OCI-LY1 (cell line): Measurements from ENCODE around the gene FBL.

Experiments used
- H2AFZ ChIP-seq: fragments of 200-600 bp; sonication (generic), shearing (Covaris generic); 2 replicates; pipeline ENCODE4 v1.6.0; 2014; ENCODE audit warnings: antibody characterized with exemption, mild to moderate bottlenecking, low read length
- H3F3A ChIP-seq: fragments of 200-600 bp; sonication (generic), shearing (Covaris generic); 2 replicates; pipeline ENCODE4 v1.6.0; 2014; ENCODE audit warnings: mild to moderate bottlenecking, antibody characterized with exemption, low read length, moderate library complexity; ENCODE audit not compliant: insufficient read depth
- H3K27ac ChIP-seq: fragments of 200-600 bp; sonication (generic); 2 replicates; pipeline ENCODE4 v1.5.1; 2014; ENCODE audit warnings: low read length, mixed run types, mild to moderate bottlenecking, low read depth; ENCODE audit not compliant: poor library complexity, severe bottlenecking
- H3K27me3 ChIP-seq: fragments of 200-600 bp; sonication (generic); 2 replicates; pipeline ENCODE4 v1.6.0; 2014; ENCODE audit warnings: antibody characterized with exemption, mild to moderate bottlenecking, low read length, moderate library complexity; ENCODE audit not compliant: insufficient read depth
- H3K36me3 ChIP-seq: fragments of 200-600 bp; sonication (generic); 2 replicates; pipeline ENCODE4 v1.6.1; 2014; ENCODE audit warnings: mild to moderate bottlenecking, antibody characterized with exemption, low read length, moderate library complexity, mixed read lengths; ENCODE audit not compliant: insufficient read depth
- H3K4me1 ChIP-seq: fragments of 200-600 bp; sonication (generic); 2 replicates; pipeline ENCODE4 v1.5.1; 2014; ENCODE audit warnings: mild to moderate bottlenecking, low read length, moderate library complexity; ENCODE audit not compliant: insufficient read depth, severe bottlenecking
- H3K4me2 ChIP-seq: fragments of 200-600 bp; sonication (generic), shearing (Covaris generic); 2 replicates; pipeline ENCODE4 v1.6.1; 2014; ENCODE audit warnings: low read length
- H3K4me3 ChIP-seq: fragments of 200-600 bp; sonication (generic); 2 replicates; pipeline ENCODE4 v1.5.1; 2014; ENCODE audit warnings: low read length, low read depth, mild to moderate bottlenecking, mixed read lengths; ENCODE audit not compliant: poor library complexity, severe bottlenecking
- H3K79me2 ChIP-seq: fragments of 200-600 bp; shearing (Covaris generic); 2 replicates; pipeline ENCODE4 v1.6.1; 2016; ENCODE audit warnings: mixed run types, low read length, mixed read lengths; ENCODE audit not compliant: insufficient read depth
- H3K9ac ChIP-seq: fragments of 200-600 bp; sonication (generic), shearing (Covaris generic); 2 replicates; pipeline ENCODE4 v1.6.1; 2014; ENCODE audit warnings: mild to moderate bottlenecking, low read length, mixed read lengths
- H3K9me2 ChIP-seq: fragments of 200-600 bp; sonication (generic), shearing (Covaris generic); 2 replicates; pipeline ENCODE4 v1.6.1; 2014; ENCODE audit warnings: low read depth, mild to moderate bottlenecking, low read length, mixed read lengths
- H3K9me3 ChIP-seq: fragments of 200-600 bp; shearing (Covaris generic); 2 replicates; pipeline ENCODE4 v1.6.1; 2014; ENCODE audit warnings: low read length, mixed read lengths
- H4K20me1 ChIP-seq: fragments of 200-600 bp; sonication (generic), shearing (Covaris generic); 2 replicates; pipeline ENCODE4 v1.6.0; 2016; ENCODE audit warnings: mild to moderate bottlenecking, low read length; ENCODE audit not compliant: insufficient read depth
- EZH2 ChIP-seq: fragments of 200-600 bp; sonication (generic), shearing (Covaris generic); IDR thresholded peaks from 2 replicates; pipeline ENCODE4 v1.8.0; 2017; ENCODE audit warnings: borderline replicate concordance, mixed run types, mild to moderate bottlenecking, antibody characterized with exemption, low read length, moderate library complexity, mixed read lengths
- TF ChIP-seq, protein P1 (sequence below): fragments of 200-600 bp; sonication (generic), shearing (Covaris generic); IDR thresholded peaks from 2 replicates; pipeline ENCODE4 v1.5.1; 2017; ENCODE audit warnings: mild to moderate bottlenecking, antibody characterized with exemption, low read length, moderate library complexity, mixed read lengths

The FBL gene

DNA sequence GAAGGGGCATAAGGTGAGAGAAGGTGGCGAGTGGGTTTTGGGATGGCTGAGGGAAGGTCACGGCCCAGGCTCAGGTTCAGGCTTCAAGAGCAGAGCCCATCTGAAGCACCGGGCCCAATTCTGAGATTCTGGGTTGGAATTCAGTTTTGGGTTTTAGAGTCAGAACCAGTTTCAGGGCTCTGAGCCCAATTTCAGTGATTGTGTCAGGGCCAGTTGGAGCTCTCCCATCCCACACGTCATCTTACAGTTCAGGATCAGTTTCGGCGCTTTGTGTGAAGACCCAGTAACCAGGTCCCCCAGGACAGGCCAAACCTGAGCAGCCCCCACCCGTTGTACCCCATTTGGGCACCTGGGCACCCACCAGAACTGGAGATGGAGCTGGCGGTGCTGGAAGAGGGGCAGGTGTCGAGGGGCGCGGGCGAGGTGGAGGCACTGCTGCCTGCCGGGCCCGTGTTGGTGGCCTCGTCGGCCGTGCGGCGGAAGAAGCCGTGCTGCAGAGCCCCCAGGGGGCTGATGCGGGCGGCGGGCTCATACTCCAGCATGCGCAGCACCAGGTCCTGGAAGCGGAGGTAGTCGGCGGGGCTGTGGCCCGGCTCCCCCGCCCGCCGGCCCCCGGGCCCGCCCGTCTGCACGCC is 19.8 kb downstream of the FBL start:
- Histone ChIP-seq H4K20me1 (no peaks in the 10 kb centered on the region), H3K36me3 (peaks cover 61% of the 10 kb centered on the region), H3K4me1 (peaks cover 7% of the 10 kb centered on the region), H3K4me3 (no peak overlapping the region), H2AFZ (no peak overlapping the region), H3K9ac (no peak overlapping the region), H3K4me2 (no peak overlapping the region), H3K9me2 (no peaks in the 10 kb centered on the region), H3K27me3 (no peaks in the 10 kb centered on the region), H3K79me2 (no peaks in the 10 kb centered on the region), H3K27ac (no peak overlapping the region), H3F3A (no peaks in the 10 kb centered on the region), H3K9me3 (no peaks in the 10 kb centered on the region)
- TF ChIP-seq, protein P1, sequence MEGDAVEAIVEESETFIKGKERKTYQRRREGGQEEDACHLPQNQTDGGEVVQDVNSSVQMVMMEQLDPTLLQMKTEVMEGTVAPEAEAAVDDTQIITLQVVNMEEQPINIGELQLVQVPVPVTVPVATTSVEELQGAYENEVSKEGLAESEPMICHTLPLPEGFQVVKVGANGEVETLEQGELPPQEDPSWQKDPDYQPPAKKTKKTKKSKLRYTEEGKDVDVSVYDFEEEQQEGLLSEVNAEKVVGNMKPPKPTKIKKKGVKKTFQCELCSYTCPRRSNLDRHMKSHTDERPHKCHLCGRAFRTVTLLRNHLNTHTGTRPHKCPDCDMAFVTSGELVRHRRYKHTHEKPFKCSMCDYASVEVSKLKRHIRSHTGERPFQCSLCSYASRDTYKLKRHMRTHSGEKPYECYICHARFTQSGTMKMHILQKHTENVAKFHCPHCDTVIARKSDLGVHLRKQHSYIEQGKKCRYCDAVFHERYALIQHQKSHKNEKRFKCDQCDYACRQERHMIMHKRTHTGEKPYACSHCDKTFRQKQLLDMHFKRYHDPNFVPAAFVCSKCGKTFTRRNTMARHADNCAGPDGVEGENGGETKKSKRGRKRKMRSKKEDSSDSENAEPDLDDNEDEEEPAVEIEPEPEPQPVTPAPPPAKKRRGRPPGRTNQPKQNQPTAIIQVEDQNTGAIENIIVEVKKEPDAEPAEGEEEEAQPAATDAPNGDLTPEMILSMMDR = no peak
- no peak for TF ChIP-seq EZH2

DNA sequence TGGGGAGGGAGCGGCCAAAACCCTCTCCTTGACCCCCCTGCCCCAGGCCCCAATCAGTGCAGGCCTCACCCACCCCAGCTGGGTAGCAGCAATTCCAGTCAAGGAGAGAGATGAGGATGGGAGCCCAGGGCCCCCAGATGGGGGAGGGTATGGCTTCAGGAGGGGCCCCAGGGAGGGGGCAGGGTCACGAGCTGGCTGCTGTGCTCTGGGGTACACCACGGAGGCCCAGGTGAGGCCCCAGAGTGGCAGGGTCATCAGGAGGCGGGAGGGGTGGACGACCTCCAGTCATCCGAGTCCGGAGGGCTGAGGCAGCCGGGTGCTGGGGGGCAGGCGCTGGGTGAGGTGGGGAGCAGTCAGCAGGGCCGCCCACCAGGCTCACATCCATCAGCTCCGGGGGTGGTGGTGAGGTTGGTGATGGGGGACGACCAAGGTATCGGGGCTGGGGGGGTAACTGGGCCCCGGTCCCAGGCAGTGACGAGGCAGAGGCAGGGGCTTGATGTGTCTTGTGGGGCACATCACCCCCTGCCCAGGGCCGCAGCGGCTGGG is 20.6 kb downstream of the FBL start:
- Histone ChIP-seq H3K4me3 (no peak overlapping the region), H3F3A (no peaks in the 10 kb centered on the region), H3K4me2 (no peak overlapping the region), H3K4me1 (peaks cover 7% of the 10 kb centered on the region), H2AFZ (no peak overlapping the region), H3K27ac (no peak overlapping the region), H3K36me3 (peaks cover 53% of the 10 kb centered on the region), H3K9ac (no peak overlapping the region), H3K9me2 (no peaks in the 10 kb centered on the region), H4K20me1 (no peaks in the 10 kb centered on the region), H3K79me2 (no peaks in the 10 kb centered on the region), H3K27me3 (no peaks in the 10 kb centered on the region), H3K9me3 (no peaks in the 10 kb centered on the region)
- TF ChIP-seq, protein P1 = no peak
- TF ChIP-seq EZH2 = no peak

DNA sequence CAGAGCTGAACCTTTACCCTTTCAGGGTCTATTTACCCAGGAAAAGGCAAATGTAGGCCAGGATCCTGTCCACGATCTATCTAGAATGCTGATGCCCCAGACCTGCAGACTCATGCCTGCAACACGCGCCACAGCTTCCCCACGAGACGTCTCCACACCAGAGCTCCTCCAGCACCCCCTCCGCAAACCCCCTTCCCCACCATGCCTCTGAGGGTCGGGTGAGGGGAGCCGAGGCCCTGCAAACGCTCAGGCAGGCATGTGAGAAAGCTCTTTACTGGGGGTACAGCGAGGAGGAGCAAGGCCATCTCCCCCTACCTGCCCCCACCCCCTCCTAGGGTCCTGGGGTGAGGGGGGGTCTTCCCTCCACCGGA is 21.1 kb downstream of the FBL start:
- Histone ChIP-seq H3K27me3 (no peaks in the 10 kb centered on the region), H3F3A (no peaks in the 10 kb centered on the region), H3K9me3 (no peaks in the 10 kb centered on the region), H3K4me1 (peaks cover 7% of the 10 kb centered on the region), H2AFZ (no peak overlapping the region), H4K20me1 (no peaks in the 10 kb centered on the region), H3K36me3 (peaks cover 47% of the 10 kb centered on the region), H3K27ac (peak overlapping the region; percentile 28), H3K9ac (no peak overlapping the region; the same call in 1 of the 2 replicates), H3K9me2 (no peaks in the 10 kb centered on the region), H3K4me3 (peak overlapping the region; percentile 68), H3K79me2 (no peaks in the 10 kb centered on the region), H3K4me2 (peak overlapping the region; percentile 29; the same call in 1 of the 2 replicates)
- TF ChIP-seq EZH2 = no peak
- TF ChIP-seq, protein P1 = no peak
